ENCODE results near the gene GPR161.
"Not testable (repeated sequence)": the region's sequence is repeated elsewhere in the genome, so short reads cannot be mapped to it uniquely, and the experiment has no call there.

Gene GPR161

DNA sequence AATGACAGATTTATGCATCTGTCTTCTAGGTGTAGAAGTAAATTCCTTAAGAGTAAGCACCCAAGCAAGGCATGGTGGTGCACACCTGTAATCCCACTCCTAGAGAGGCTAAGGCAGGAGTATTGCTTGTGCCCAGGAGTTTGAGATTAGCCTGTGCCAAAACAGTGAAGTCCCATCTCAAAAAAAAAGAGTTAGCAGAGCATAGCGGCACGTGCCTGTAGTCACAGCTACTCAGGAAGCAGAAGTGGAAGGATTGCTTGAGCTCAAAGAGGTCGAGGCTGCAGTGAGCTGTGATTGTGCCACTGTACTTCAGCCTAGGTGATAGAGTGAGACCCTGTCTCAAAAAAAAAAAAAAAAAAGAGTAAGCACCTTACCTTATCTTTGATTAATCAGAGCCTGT, 26.9 kb upstream of the GPR161 start:
- DNase-seq (ENCODE audit: low read depth) = no peak
- TF ChIP-seq POLR2A (IDR thresholded peaks at IDR 0.05; ENCODE audit: extremely low read depth, insufficient read length) (no peak), MYC (IDR thresholded peaks at IDR 0.05; ENCODE audit: low read depth, low read length) (no peak)
- TF ChIP-seq, protein P1, sequence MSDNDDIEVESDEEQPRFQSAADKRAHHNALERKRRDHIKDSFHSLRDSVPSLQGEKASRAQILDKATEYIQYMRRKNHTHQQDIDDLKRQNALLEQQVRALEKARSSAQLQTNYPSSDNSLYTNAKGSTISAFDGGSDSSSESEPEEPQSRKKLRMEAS (IDR thresholded peaks at IDR 0.05; ENCODE audit: low read depth, low read length) = no peak
- TF ChIP-seq, protein P2, sequence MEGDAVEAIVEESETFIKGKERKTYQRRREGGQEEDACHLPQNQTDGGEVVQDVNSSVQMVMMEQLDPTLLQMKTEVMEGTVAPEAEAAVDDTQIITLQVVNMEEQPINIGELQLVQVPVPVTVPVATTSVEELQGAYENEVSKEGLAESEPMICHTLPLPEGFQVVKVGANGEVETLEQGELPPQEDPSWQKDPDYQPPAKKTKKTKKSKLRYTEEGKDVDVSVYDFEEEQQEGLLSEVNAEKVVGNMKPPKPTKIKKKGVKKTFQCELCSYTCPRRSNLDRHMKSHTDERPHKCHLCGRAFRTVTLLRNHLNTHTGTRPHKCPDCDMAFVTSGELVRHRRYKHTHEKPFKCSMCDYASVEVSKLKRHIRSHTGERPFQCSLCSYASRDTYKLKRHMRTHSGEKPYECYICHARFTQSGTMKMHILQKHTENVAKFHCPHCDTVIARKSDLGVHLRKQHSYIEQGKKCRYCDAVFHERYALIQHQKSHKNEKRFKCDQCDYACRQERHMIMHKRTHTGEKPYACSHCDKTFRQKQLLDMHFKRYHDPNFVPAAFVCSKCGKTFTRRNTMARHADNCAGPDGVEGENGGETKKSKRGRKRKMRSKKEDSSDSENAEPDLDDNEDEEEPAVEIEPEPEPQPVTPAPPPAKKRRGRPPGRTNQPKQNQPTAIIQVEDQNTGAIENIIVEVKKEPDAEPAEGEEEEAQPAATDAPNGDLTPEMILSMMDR (IDR thresholded peaks at IDR 0.05; ENCODE audit: low read depth, low read length) = no peak
- H3K4me3 ChIP-seq (ENCODE audit: low read depth, low read length) = no peak overlapping the region

DNA sequence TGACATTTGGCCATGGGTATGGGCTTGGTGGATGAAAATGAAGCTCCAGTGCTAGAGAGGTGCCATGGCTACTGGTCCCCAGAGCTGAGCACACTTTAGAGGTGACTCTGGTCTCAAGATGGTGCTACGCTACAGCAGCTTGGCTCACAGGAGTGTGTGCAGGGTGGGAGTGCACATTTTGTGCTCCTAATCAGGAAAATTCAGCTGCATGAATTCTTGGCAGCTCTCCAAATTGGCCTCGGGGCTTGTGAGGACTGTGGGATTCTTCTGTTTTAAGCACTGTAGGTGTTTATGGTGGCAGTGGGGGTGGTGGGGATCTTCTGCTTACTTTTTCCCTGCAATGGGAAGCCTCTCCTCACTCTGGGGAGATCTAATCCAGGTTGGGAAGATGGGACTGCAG, 24.7 kb upstream of the GPR161 start:
- DNase-seq (ENCODE audit: low read depth) = no peak
- TF ChIP-seq, protein P2 (IDR thresholded peaks at IDR 0.05; ENCODE audit: low read depth, low read length) = no peak
- TF ChIP-seq POLR2A (IDR thresholded peaks at IDR 0.05; ENCODE audit: extremely low read depth, insufficient read length) (no peak), MYC (IDR thresholded peaks at IDR 0.05; ENCODE audit: low read depth, low read length) (no peak)
- TF ChIP-seq, protein P1 (IDR thresholded peaks at IDR 0.05; ENCODE audit: low read depth, low read length) = no peak
- H3K4me3 ChIP-seq (ENCODE audit: low read depth, low read length) = no peak overlapping the region

DNA sequence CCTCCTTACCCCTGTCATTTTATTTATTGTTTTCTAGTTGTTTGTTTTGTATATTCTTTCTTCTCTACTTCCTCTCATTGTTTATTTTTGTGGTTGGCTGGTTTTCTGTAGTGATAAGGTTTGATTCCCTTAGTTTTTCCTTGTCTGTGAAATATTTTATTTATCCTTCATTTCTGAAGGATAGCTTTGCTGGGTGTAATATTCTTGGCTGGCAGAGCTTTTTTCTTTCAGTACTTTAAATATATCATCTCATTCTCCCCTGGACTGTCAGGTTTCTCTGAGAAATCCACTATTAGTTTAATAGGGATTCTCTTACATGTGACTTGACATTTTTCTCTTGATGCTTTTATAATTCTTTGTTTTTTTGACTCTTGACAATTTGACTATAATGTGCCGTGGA, 23.2 kb upstream of the GPR161 start:
- TF ChIP-seq, protein P1 (IDR thresholded peaks at IDR 0.05; ENCODE audit: low read depth, low read length) = no peak
- TF ChIP-seq MYC (IDR thresholded peaks at IDR 0.05; ENCODE audit: low read depth, low read length) = no peak
- TF ChIP-seq, protein P2 (IDR thresholded peaks at IDR 0.05; ENCODE audit: low read depth, low read length) = no peak
- TF ChIP-seq POLR2A (IDR thresholded peaks at IDR 0.05; ENCODE audit: extremely low read depth, insufficient read length) = no peak
- H3K4me3 ChIP-seq (ENCODE audit: low read depth, low read length) = no peak overlapping the region
- no peak for DNase-seq (ENCODE audit: low read depth)

DNA sequence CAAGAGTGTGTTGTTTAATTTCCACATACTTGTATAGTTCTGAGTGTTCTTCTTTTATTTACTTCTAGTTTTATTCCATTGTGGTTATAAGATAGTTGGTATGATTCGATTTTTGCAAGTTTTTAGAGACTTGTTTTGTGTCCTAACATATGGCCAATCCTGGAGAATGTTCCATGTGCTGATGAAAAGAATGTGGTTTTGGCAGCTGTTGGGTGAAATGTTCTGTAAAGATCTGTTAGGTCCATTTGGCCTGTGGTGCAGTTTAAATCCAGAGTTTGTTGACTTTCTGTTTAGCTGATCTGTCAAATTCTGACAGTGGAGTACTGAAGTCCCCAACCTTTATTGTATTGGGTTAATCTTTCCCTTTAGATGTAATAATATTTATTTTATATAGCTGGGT, 22.5 kb upstream of the GPR161 start:
- DNase-seq (ENCODE audit: low read depth) = no peak
- H3K4me3 ChIP-seq (ENCODE audit: low read depth, low read length) = no peak overlapping the region
- TF ChIP-seq POLR2A (IDR thresholded peaks at IDR 0.05; ENCODE audit: extremely low read depth, insufficient read length) (no peak), MYC (IDR thresholded peaks at IDR 0.05; ENCODE audit: low read depth, low read length) (no peak)
- TF ChIP-seq, protein P1 (IDR thresholded peaks at IDR 0.05; ENCODE audit: low read depth, low read length) = no peak
- TF ChIP-seq, protein P2 (IDR thresholded peaks at IDR 0.05; ENCODE audit: low read depth, low read length) = no peak

DNA sequence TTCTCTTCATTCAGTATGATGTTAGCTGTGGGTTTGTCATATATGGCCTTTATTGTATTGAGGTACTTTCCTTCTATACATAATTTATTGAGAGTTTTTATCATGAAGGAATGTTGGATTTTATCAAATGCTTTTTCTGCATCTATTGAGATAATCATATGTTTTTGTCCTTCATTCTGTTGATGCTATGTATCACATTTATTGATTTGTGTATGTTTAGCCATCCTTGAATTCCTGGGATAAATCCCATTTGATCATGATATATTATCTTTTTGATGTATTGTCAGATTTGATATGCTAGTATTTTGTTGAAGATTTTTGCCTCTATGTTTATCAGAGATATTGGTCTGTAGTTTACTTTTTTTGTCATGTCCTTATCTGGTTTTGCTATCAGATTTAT, 20.9 kb upstream of the GPR161 start:
- no peak overlapping the region for H3K4me3 ChIP-seq (ENCODE audit: low read depth, low read length)
- TF ChIP-seq, protein P2 (IDR thresholded peaks at IDR 0.05; ENCODE audit: low read depth, low read length) = no peak
- TF ChIP-seq, protein P1 (IDR thresholded peaks at IDR 0.05; ENCODE audit: low read depth, low read length) = no peak
- TF ChIP-seq POLR2A (IDR thresholded peaks at IDR 0.05; ENCODE audit: extremely low read depth, insufficient read length) = no peak
- no peak for TF ChIP-seq MYC (IDR thresholded peaks at IDR 0.05; ENCODE audit: low read depth, low read length)
- DNase-seq (ENCODE audit: low read depth) = no peak

DNA sequence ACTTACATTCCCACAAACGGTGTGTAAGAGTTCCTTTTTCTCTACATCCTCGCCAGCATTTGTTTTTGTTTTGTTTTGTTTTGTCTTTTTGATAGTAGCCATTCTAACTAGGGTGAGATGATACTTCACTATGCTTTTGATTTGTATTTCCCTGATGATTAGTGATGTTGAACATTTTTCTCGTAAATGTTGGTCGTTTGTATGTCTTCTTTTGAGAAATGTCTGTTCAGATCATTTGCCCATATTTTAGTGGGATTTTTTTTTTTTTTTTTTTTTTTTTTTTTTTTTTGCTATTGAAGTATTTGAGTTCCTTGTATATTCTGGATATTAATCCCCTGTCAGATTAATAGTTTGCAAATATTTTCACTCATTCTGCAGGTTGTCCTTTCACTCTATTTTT, 19.2 kb upstream of the GPR161 start:
- DNase-seq (ENCODE audit: low read depth) = no peak
- H3K4me3 ChIP-seq (ENCODE audit: low read depth, low read length) = no peak overlapping the region
- TF ChIP-seq, protein P2 (IDR thresholded peaks at IDR 0.05; ENCODE audit: low read depth, low read length) = no peak
- TF ChIP-seq MYC (IDR thresholded peaks at IDR 0.05; ENCODE audit: low read depth, low read length) = no peak
- TF ChIP-seq POLR2A (IDR thresholded peaks at IDR 0.05; ENCODE audit: extremely low read depth, insufficient read length) = no peak
- TF ChIP-seq, protein P1 (IDR thresholded peaks at IDR 0.05; ENCODE audit: low read depth, low read length) = no peak

DNA sequence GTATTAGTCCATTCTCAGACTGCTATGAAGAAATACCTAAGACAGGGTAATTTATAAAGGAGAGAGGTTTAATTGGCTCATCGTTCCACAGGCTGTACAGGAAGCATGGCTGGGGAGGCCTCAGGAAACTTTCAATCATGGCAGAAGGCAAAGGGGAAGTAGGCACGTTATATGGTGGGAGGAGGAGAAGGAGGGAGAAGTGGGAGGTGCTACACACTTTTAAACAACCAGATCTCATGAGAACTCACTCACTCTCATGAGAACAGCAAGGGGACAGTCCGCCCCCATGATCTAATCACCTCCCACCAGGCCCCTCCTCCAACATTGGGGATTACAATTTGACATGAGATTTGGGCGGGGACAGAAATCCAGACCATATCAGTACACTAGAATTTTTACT, 18.0 kb upstream of the GPR161 start:
- DNase-seq (ENCODE audit: low read depth) = peak; percentile 50

More for the DNA sequence above, 18.0 kb upstream of the GPR161 start:
- not testable (repeated sequence) for H3K4me3 ChIP-seq (ENCODE audit: low read depth, low read length)

Measured in NB4 (cell line).